Fibroblast of skin of left quadriceps (primary cell): ENCODE measurements around the gene METTL9.
A peak's percentile ranks its signal among the peaks of the same experiment; 100 is the strongest.
"Not testable (repeated sequence)": the region's sequence is repeated elsewhere in the genome, so short reads cannot be mapped to it uniquely, and the experiment has no call there.

Experiments used
- DNase-seq, 2 experiments: peaks; one replicate each; pipeline ENCODE4 v3.0.0-alpha.2; 2013; ENCODE audit warnings: low read depth in 2 of 2

METTL9 gene

DNA sequence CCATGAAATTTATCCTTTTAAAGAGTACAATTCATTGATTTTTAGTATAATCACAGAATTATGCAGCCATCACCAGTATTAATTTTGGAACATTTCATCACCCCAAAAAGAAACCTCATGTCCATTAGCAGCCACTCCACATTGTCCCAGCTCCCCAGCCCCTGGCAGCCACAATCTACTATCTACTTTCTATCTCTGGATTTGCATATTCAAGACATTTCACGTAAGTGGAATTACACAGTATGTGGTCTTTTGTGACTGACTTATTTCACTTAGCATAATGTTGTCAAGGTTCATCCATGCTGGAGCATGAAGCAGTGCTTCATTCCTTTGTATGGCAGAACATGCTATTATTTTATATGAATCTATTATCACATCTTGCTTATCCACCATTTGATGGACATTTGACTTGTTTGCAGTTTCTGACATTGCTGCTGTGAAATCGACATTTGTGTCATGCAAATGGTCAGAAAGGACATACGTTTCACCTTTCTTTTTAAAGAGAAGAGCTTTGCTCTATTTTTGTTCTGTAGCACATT, 10.7 kb downstream of the METTL9 start:
- DNase-seq = no peak

DNA sequence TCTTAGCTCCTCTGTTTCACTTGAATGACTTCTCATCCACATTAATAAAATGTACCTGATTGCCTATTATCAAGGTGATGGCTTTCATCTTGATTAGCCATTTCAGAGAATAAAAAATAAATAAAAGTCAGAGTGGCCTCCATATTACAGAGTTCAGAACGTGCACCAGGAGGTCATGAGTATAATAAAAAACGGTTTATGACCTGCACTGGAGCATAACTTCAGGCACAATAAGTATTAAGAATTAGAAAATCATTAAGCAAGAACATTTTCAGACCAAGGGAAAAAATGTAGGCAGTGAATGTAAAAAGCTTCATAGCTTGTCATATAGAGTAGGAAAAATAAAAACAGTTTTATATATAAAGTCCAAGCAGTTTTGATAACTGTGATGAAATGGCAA, 11.4 kb downstream of the METTL9 start:
- no peak for DNase-seq

DNA sequence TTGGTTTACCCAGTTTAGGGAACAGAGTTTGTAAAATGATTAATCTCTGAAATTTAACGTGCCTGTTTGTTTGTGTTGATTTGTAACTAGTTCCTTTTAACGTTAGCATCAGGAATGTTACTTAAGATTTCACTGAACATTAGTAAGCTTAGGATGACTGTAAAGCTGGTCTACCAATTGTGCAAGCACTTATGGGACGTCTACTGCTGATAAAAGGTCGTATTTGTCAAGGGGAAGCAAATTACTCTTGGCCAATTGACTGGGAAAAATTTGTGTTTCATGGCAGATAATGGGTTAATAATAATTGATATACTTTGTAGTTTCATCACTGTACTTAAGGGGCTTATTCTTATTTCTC, 11.8 kb downstream of the METTL9 start:
- no peak for DNase-seq

DNA sequence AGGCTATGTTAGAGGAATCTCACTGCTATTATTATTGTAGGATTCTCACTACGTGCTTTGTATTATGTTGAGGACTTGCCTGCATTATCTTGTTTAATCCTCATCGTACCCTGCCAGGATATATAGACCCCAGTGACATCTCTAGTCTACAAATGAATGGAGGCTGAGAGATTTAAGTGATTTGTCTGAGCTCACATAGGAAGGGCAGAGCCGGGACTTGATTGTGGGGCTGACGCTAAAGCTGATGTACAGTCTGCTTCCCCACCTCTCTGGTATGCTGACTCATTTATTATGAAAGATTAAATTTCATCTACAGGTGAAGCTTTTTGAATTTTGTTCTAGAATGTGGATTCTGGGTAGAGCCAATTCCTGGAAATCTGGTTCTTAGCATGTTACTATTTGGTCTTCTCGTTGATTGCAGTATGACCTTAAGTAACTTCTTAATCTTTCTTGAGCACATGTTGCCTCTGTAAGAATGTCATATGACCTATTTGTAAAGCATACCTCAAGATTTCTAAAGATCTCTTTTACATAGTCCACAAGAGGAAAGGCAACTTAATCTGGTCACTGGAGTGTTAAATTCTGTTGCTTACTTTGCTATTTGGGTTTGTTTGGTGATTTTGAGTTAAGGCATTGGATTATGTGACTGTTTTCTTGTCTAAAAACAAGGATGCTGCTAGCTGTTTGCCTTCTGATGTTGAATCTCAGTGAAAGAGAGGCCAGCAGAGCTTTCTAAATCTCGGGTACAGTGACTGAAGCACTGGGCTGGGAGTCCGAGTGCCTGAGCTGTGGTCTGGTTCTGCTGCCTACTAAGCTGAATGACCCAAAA, 12.4 kb downstream of the METTL9 start:
- DNase-seq = no peak

DNA sequence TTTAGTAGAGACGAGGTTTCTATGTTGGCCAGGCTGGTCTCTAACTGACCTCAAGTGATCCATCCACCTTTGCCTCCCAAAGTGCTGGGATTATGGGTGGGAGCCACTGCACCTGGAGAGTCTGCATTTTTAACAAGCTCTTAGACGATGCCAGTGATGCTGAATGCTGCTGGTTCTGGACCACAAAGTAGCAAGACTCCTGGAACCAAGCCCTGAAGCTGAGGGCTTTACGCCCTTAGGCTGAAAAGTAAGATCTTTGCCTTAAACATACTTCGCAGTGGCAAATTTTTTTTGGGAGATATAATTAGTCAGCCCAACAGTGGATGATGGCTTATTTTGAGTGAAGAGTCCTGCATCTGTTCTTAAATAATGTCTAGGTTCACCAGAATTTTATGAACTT, 14.0 kb downstream of the METTL9 start:
- DNase-seq = no peak

DNA sequence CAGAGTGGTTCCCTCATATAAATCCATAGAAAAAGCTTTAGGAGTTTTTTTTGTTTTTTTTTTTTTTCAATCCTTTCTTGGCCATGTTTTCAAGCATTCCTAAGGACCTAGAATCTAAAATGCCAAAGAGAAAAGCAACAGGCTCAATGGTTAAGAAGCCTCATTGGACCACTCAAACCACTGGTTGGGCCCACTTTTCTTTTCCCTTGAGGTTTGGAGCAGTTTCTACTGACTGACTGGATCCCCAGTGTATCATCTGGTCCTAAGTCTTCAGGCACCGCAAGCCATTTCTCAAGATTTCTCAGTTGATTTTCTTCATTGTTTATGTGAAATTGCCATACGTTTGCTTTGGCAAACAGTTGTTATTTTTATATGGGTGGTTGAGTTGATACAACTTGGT, 14.4 kb downstream of the METTL9 start:
- no peak for DNase-seq

DNA sequence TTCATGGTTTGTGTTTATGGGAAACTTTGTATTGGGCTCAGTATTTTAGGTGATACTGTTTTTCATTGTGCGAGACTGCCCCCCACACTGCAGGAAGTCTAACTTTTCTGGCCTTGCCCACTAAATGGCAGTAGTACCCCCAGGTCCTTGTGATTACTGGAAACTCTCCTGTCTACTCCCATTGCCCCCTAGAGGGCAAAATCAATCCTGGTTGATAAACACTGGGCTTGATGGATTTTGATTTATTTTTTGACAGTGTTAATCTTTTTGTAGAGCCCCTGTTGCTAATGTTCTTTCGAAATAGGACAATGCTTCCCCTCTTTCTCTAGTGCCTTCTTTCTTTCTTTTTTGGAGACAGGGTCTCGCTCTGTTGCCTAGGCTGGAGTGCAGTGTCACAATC, 15.5 kb downstream of the METTL9 start:
- no peak for DNase-seq

DNA sequence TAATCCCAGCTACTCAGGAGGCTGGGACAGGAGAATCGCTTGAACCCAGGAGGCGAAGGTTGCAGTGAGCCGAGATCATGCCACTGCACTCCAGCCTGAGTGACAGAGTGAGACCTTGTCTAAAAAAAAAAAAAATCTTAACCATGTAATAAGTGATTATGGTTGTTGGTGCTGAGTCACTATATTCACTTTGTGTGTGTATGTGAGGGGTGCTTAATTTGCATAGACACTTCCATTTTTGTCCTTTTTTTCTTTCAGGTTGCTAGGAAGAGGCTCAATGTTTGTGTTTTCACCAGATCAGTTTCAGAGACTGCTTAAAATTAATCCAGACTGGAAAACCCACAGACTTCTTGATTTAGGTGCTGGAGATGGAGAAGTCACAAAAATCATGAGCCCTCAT, 18.2 kb downstream of the METTL9 start:
- DNase-seq = no peak

DNA sequence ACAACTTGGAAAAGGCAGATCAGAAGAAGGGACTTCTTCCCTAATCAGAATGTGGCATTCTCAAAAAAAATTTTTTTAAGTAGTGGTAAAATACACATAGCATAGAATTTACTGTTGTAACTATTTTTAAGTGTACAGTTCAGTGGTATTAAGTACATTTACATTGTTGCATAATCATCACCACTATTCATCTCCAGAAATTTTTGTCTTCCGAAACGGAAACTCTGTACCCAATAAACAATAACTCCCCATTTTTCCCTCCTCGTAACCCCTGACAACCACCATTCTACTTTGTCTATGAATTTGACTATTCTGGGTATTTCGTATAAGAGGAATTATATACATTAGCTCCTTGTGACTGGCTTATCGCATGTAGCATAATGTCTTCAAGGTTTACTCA, 18.9 kb downstream of the METTL9 start:
- no peak for DNase-seq

DNA sequence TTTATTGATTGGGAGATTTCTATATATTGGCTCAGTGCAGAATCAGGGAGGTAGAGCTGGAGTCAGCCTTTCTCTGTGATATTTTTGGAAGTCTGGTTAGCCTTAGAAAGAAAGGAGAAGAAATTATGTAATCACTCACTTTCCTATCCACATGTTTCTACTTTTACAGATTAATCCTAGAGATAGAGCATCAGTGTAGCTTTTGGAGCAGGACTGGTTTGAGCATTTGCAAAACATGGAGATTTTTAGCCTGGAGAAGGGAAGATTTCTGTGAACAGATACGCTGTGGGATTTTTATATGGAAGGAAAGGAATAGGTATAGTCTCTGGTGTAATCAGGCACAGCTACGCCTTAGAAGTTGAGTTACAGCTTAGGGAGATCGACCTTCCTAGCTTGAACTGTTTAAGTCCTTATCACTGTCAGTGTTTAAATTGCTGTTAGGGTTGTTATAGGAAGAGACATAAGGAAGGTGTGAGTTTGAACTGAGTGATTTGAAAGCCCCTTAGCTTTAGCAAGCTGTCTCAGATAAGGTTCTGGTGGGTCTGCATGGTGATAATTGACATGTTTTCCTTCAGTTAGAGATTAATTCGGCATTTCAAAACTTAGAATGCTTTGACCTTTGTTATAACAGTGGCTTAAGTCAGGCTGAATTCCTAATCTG, 20.5 kb downstream of the METTL9 start:
- DNase-seq = no peak

DNA sequence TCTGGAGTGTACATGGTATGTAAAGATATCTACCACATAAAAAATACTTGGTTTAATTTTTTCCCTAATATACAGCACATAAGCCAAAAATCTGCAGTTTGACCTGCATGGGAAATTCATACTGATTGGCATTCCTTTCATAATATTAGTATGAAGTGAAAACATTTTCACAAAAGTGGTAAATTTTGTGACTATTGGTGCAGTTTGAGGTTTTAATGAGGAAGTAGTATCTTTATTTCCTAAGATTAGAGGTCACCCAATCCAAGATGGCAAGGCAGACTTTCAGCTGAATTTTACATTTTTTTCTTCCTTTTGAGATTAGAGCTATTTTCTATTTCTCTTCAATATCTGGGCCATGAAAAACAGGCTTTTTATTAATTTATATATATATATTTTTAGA, 21.2 kb downstream of the METTL9 start:
- DNase-seq = no peak

DNA sequence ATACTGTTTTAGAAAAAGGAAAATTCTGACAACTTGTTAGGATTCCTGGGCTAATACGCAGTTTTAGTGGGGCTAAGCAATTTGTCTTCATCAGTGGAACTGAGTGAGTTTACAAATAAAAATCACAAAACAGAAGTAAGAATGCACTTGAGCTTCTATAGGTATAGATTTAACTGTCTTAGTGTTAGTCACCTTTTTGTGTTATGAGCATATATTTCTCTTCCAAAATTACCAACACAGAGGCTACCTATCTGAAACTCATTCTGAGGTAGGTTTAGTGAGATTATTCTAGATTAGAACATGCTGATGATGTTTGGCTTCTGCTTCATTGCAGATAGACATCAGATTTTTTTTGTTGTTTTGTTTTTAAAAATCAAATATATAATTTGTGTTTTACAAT, 23.2 kb downstream of the METTL9 start:
- DNase-seq = no peak

DNA sequence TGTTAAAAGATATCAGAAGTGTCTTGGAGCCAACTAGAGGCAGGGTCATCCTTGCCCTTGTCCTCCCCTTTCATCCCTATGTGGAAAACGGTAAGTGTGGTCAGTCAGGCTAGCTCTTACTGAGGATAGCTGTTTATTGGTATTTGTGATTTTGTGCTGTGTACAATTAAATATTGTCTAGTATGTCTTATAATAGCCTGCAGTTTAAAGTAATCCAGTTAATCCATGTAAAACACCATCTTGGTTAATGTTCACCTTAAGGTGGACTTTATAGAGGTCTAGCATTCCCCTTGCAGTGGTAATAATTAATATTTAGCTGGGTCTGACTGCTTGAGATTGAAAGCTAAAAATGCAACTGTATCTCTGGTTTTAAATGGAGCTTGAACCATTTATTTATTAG, 25.6 kb downstream of the METTL9 start:
- no peak for DNase-seq

DNA sequence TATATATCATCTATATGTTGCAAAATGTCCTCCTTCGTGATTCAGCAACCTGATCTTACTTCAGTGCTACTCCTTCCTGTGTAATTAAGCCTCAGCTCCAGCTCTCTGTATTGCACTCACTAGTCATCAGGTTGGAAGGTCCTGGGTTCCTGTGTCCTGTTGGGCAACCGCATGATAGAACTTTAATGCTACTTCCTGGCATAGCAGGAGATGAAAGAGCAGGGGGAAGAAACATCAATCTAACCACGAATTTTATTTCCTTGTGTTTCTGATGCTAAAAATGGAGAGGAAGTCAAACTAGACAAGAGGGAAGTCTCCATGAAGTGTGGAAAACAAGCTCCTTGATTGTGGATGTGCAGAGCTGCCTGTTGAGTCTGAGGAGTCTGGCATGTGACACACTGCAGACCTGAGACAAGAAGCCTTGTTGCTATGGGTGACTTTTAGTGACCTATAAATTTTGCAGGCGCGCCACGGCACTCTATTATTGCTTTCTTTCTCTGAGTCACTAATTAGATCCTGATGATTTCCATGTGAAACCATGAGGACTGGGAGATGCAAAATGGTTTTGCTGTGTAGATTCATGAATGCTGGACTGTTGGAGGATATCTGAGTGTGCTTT, 27.4 kb downstream of the METTL9 start:
- DNase-seq = peak; percentile 88 to 89

DNA sequence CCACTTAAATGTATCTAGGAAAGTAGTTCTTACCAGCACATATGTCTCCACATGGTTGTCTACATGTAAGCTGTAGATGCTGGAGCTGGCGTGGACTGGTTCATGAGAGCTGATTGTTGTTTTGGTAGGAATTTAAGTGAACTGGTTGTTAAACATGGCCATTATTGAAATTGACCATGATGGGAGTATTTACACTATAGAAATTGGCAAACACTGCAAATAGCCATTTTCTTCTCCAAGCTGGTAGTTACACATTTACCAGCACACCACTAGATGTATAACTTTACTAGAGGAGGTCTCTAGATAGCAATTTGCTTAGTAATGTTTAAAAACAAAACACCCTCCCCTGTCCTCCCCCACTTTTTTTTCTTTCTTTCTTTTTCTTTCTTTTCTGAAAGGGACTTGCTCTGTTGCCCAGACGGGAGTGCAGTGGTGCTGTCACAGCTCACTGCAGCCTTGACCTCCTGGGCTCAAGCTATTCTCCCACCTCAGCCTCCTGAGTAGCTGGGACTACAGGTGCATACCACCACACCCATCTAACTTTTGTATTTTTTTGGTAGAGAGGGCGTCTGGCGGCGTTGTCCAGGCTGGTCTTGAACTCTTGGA, 28.8 kb downstream of the METTL9 start:
- no peak for DNase-seq

DNA sequence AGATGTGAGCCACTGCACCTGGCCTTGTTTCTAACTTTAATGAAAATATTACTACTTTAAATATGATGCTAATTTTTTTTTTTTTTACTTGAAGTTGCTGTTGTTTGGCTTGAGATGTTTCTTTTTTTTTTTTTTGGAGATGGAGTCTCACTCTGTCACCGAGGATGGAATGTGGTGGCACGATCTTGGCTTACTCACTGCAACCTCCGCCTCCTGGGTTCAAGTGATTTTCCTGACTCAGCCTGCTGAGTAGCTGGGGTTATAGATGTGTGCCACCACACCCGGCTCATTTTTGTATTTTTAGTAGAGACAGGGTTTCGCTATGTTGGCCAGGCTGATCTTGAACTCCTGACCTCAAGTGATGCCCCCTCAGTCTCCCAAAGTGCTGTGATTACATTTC, 29.4 kb downstream of the METTL9 start:
- DNase-seq = no peak

DNA sequence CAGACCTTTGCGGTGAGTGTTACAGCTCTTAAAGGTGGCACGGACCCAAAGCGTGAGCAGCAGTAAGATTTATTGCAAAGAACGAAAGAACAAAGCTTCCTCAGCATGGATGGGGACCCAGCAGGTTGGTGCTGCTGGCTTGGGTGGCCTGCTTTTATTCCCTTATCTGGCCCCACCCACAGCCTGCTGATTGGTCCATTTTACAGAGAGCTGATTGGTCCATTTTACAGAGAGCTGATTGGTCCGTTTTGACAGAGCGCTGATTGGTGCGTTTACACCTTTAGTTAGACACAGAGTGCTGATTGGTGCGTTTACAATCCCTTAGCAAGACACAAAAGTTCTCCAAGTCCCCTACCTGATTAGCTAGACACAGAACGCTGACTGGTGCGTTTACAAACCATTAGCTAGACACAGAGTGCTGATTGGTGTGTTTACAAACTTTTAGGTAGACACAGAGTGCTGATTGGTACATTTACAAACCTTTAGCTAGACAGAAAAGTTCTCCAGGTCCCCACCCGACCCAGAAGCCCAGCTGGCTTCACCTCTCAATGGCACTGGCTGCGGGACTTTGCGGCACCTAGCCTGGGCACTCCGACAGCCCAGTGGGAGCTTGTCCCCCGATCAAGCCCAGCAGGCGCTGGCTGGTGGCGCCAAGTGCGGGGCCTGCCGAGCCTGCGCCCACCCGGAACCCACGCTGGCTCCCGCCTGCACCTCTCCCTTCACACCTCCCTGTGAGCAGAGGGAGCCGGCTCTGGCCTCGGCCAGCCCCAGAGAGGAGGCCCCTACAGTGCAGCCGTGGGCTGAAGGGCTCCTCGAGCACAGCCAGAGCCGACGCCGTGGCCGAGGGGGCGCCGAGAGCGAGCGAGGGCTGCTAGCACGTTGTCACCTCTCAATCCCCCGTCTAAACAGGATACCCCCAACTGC, 30.5 kb downstream of the METTL9 start:
- not testable (repeated sequence) for DNase-seq

DNA sequence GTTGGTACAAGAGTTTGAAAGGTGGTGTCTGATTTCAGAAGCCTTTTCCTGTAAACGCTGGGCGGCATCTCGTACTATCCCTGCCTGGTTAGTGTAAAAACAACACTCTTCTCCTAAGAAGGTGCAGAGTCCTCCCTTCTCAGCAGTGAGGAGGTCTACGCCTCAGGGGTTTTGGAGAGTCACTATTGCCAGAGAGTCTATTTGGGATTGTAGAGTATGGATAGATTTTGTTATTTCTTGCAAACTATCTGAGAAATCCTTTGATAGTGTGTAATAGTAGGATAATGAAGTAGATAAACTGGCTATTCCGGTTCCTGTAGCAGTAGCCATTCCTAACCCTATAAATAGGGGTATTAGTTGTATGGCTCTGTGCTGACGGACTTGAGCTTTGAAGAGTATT, 31.5 kb downstream of the METTL9 start:
- DNase-seq = not testable (repeated sequence)

DNA sequence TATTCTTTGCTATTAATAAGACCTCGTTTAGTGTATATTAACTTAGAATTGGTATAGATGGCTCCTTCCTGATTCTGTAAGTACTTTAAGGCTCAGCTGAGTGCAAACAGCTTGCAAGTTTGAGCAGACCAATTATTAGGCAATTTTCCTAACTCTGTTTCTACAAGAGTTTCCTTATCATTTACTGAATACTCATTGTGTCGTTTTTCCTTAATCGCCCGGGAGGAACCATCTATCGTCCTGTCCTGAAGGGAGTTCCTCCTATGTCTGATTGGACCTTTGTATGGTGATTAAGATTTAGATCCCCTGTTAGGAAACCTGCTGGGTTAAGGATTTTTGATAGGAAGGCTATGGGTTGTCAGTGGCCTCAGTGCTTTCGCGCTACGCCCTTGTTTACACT, 32.0 kb downstream of the METTL9 start:
- DNase-seq = not testable (repeated sequence)

DNA sequence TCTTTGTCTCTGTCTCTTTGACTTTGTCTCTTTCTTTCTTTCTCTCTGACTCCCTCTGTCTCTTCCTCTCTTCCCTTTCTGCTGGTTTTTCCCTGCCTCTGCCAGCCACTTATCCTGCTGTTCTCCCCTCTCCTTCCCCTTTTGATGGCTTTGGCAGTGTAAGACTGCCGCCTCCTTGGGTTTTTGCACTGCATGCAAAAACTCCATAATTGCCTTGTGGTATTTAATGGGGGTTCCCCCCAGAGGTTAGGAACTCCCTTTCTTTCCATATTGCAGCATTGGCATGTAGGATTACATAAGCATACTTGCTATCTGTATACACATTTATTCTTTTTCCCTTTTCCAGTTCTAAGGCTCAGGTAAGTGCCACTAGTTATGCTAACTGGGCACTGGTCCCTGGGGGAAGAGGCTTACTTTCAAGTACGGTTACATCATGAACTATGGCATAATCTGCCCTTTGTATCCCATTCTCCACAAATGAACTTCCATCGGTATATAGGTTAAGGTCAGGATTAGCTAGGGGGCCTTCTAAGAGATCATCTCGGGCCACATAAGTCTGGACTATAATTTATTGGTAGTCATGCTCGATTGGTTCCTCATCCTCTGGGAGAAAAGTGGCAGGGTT, 32.7 kb downstream of the METTL9 start:
- not testable (repeated sequence) for DNase-seq

DNA sequence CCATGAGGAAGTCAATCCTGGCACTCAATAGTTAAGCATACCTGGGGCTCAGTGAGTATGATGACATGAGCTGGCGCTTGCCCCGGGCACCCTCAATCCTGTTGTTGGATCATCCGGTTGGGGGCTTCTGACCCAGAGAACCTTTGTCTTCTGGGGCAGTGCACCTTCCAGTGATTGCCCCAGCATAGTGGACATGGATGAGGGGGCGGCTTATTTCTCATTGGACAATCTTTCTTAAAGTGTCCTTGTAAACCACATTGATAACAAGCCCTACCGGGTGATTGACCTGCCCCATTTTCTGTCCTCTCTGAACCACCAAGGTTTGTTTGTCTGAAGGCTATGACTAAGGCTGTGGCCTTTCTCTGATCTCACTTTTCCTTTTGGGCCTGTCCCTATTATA, 34.8 kb downstream of the METTL9 start:
- DNase-seq = no peak
